ENCODE measurements around the gene DUSP10.

DUSP10 gene

DNA sequence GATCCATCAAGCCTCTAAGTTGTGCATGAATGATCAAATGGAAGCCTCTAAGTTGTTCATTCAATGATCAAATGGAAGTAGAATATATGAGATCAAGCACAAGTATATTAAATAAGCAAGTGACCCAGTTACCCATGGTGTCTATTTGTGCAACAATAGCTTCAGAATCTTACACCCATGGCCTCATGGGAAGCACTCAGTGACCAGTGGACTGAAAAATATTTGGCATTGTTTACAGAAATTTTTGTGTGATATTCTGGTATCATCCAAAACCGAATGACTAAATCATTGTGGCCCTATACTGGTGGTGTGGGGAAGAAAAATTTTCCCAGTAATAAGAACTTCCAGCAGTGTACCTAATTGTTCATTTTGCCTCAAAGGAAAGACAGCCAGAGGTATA is 46.6 kb downstream of the DUSP10 start:
- DNase-seq (ENCODE audit: low read depth) = no peak

DNA sequence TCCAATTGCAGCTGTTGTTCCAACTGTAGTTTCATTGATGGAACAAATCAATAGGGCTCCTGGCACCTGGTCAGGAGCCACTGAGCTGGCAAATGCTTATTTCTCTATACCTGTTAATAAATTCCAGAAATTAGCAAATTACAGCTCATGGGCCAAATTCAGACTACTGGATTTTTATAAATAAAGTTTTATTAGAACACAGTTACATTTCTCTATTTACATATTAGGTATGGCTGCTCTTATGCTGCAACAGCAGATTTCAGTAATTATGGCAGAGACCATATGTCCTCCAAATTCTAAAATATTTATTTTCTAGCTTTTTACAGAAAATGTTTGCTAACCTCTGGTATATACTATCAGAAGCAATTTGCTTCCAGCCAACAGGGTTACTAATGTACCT is 47.8 kb downstream of the DUSP10 start:
- DNase-seq (ENCODE audit: low read depth) = no peak

DNA sequence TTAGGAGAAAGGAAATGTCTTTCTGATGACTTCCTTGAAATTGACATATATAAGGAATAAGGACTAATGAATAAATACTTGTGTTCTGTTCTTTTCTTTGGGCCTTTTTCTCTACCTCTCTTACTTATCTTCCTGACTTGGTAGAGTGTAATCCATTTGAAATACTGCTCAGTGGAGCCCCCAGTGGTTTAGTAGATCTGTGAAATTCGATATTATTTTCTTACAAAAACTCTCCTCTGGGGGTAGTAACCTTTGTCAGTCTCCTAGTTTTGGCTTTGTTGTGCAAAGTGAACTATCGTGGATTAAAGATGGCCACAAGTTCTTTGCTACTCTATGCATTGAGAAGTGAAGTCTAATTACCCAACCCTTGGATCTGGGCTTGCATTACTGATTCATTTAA is 48.8 kb downstream of the DUSP10 start:
- DNase-seq (ENCODE audit: low read depth) = no peak

DNA sequence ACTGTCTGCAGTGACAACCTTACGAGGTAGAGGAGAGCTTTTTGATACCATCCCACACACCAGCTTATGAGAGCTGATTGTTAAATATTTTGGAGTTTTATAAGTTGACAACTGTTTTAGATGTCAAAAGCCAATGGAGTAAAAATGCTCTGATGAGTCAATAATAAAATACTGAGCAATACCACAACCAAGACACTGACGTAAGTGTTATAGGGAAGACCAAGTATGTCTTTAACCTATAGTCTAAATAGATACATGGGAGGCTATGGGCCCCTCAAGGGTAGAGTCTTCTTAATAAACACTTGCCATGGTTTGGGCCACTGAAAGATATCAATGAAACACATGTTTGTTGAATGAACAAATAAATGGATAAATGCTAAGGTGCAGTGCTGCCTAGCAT is 49.2 kb downstream of the DUSP10 start:
- no peak for DNase-seq (ENCODE audit: low read depth)

DNA sequence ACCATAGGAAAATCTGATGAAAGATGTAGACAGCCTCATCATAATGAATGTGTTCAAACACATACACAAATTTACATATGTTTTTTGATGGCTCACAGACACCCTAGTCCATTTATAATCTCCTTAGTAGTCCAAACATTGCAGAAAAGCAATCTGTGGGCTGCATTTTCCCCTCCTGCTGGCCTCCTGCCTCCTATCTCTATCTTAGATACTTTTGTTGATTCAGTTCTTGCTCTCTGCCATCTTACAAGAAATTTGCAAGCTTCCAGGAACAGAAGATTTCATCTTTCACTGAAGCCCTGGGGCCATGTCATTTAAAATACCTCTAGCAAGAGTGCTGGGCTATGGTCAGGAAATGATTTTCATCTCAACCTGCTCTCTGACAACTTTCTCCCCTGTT is 50.6 kb downstream of the DUSP10 start:
- DNase-seq (ENCODE audit: low read depth) = no peak

DNA sequence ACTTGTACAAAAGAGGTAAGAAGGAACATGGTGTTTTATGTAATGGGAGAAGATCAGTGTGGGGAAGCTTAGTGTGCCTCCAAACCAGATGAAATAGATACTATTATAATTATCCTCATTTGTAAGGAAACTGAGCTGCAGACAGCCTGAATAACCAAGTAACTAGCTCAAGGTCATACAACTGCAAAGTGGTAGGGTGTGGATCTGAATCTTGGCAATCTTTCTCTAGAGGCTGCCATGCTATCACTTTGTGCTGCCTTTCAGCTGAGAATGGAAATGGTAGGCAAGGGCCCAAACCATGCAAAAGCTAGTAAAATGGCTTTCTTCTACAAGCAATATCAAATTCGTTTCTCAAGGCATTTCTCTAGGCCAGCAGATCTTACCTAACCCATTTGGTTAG is 51.0 kb downstream of the DUSP10 start:
- DNase-seq (ENCODE audit: low read depth) = no peak

DNA sequence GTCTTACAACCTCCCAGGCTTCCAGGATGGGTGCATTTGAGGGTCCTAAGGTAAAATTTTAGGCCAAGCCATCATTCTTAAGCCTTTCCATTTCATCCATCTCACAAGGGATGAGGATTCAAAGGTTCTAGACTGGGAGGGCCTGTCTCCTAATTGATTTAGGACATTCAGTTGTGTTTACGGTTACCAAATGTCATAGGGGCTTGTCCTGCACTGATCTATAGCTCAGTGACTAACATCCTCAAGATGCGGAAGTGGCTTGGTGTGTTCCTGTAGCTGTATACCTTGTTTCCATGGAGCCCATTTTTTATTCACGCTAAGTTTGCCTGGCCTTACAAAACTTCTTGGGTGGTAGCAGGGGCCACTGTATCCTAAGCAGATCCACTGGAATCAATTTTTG is 52.8 kb downstream of the DUSP10 start:
- DNase-seq (ENCODE audit: low read depth) = no peak

DNA sequence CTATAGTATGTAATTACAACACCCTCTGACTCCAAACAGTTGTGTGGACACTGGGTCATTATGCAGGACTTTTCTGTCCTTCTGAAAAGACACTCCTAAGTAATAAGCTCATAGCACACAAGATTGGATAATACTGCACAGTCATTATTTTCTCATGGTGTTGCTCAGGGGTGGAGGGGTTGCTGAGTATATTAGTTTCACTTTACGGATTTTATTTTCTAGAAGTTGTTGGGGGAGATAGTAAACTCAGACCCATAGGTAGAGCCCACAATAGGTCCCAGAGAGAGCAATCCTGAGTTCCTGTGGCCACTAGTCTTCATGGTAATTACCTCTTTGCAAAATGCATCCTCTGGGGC is 53.4 kb downstream of the DUSP10 start:
- no peak for DNase-seq (ENCODE audit: low read depth)

DNA sequence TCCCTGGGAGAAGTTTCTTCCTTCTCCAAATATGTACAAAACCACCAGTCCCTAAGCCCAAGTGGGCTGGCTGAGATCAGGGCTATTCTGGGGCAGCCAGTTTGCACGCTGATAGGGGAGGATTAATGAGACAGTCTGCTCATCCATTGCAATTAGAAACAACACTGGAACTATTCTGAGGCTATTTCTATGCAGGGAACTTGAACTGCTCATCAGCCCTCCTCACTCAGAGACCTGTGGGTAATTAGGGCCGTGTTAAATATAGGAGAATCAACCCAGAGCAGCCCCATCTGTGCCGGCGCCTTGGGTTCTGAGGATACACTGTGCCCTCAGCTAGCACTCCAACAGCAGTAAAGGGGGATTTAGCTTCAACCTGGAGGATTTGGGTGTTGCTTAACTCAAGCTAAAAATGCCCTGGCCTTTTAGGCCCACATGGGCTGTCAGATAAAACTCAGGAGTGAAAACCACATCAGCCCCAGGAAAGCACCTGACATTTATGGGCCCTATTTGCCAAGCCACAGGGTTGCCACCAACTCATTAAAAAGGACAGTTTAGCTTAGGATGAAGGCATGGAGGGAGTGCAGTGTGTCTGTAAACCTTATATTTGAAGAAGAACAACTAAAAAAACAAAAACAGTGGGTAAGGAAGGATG is 53.9 kb downstream of the DUSP10 start:
- no peak for DNase-seq (ENCODE audit: low read depth)

DNA sequence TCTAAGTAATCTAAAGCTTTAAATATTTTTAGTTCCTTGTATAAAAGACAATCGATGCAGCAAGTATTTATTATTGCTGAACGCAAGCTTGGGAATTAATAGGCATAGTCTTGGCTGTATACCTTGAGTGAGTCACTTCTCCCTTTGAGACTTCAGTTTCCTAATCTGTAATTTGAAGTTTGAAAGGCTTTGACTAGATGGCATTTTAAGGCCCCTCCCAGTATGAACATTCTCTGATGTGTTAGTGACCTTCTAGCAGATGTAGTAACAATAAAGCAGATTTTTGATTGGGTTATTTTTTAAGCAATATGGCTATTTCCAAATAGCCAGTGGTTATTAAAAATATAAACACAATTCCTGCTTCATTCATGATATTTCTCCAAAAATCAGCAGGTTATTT is 58.2 kb downstream of the DUSP10 start:
- DNase-seq (ENCODE audit: low read depth) = no peak

DNA sequence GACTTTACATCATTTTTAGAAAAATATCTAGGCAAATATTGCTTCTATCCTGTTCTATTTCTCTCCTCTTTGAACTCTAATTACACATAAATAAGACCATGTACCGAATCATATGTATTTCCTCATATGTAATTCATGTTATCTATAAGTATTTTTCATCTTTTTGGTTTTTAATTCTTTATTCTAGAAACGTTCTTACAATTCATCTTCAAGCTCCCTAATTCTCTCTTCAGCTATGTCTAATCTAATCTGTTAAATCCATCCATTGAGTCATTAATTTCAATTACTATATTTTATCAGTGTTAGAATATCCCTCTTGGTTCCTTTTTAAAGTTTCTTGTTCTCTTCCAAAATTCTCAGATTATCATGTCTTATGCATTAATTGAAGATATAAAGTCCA is 61.8 kb downstream of the DUSP10 start:
- no peak for DNase-seq (ENCODE audit: low read depth)

DNA sequence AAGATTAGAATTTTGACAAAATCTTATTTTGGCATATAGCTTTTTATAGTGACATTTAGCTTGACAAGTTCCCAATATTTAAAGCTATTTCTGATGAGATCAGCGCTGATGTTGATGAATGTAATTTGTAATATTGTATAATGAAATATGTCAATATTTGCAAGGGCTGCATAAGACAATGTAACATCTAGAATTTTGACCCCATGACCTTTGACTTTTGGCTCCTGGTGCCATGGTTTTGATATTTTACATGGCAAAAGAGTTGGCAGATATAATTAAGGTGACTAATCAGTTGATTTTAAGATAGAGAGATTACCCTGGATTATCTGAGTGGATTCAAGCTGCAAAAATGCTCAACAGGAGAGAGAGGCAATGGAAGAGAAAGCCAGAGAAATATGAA is 63.9 kb downstream of the DUSP10 start:
- DNase-seq (ENCODE audit: low read depth) = no peak

DNA sequence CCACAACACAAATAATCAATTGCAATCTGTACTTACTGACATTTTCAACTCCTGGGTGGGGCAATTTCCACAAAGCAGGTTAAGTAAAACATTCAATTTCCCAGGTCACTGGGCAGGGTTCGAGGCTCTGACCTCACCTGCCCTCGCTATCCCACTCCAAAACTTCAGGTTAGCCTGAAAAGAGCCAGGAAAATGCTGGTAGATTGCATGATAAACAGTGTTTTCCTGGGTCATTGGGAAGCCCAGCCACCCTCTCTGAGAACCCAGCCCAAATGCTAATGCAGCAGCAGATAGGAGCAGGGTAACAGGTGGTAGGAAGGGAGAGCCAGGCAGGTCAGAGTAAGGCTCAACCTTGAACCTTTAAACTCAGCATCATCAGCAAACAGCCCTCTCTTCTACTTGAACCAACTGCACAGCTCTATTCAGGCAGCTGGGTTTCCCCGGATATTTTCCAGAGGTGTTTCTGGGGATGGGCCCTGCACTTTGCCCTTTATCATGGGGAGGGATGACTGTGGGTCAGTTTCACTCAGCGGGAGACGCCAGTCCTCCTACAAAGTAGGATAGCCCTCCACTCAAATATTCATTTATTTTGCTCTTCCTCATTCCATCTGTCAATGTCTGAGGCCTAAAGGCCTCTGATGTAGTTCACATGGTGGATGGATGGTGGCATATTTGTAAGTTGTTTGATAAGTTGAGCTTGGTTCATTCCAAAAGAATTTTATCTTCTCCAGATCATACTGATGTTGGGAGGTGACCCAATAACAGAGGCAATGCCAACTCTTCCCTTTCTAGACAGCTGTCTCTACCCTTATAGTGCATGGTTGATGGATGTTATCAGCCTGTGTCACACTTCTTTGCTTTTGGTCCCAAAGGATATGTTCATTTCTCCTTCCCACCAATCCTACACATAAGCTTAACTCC is 65.7 kb downstream of the DUSP10 start:
- DNase-seq (ENCODE audit: low read depth) = no peak

DNA sequence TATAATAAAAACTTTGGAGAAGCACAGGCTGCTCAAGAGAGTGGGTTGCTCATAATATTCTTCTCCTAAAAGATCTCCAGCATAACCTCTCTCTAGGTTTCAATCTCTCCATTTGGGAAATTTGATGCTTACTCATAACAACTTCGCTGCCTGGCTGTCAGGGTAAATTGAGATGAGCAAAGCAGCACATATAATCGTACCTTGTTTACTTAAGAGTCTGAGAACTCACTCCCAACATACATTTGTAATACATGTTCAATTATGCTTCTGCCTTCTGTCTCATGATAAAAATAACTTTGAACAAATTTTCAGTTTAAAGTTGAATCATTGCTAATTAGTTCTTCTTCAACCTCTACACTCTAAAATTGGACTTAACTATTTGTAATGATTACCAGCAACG is 68.9 kb downstream of the DUSP10 start:
- no peak for DNase-seq (ENCODE audit: low read depth)

DNA sequence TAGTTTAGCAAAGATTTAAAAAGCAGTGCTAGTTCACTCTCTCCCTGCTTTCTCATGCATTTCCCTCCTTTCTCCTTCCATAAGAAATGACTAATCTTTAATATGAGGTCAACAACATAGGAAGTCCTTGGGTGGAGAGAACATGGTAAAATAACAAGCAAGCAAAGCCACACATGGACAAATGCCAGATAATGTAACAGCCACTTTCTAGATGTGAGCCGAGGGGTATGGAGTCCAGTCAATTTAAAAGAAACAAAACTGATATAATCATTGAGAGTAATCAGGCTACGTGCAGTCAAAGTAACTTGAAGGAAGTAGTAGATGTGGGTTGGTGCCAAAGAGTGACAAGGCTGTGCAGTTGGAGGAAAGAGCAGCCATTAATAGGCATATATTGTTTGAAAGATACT is 69.6 kb downstream of the DUSP10 start:
- DNase-seq (ENCODE audit: low read depth) = no peak

DNA sequence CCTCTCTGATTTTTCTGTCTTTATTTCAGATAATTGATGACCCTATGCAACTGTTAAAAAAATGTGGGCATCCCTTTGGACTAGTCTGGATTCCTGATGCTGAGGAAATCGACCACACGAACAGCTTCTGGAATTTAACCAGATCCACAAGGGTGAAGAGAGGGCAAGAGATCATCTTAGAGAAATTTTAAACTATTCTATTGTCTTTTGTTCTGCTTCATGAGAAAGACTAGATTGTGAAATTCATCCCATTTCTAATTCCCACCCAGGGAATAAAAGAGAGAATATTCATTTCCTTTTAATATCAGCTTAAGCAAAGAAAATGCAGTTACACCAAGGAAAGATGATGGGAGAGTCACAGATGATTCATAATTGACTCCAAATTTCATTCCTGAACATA is 71.8 kb downstream of the DUSP10 start:
- DNase-seq (ENCODE audit: low read depth) = no peak

DNA sequence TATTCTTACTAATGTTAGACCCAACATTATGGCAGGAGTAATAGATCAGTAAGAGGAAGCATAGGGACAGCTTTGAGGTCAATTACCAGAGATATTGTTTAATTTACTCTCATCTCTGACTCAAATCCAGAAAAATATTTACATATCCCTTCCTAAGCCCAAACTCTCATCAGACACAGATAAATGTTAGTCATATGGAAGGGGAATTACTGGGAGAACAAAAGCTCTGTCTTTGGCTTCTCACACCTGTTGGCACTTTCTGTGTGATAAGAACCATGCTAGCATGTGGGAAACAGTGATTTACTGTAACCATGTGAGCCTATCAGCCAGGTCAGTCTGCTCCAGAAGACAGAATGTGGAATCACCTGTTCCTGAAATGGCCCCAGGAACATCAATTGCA is 72.4 kb downstream of the DUSP10 start:
- no peak for DNase-seq (ENCODE audit: low read depth)

DNA sequence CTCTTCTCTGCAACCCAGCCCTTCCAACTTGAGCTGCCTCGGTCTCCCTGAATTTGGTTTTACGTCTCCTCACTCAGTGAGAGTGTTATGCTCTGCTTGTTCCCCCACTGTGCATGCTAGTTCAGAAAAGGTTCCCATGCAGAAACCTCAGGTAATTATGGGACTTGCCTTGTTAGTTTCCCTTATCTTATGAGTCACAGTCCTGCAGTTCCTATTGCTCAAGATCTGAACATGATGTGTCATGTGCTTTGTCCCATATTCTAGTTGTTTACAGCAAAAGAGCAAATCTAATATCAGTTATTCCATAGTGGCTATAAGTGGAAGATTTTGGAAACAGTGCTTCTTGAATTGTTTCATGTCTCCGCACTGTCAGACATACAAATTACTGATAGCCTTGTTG is 74.4 kb downstream of the DUSP10 start:
- no peak for DNase-seq (ENCODE audit: low read depth)

DNA sequence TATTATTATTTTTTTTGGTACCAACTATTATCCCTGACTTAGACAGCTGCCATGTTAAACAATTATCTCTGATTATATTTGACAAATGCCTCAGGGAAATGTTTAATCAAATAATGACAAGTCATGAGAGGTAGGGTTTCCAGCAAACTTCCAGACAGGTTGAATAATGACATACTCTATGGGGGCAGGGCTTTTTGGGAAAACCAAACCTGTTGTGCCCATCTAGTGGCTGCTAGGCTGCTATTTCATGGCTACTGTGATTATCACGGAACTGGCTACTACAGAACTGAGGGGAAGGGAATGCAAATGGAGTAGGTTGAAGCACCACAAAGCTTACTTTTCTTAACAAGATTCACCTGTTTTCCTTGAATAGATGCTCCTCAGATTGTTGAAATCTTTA is 77.6 kb downstream of the DUSP10 start:
- no peak for DNase-seq (ENCODE audit: low read depth)

DNA sequence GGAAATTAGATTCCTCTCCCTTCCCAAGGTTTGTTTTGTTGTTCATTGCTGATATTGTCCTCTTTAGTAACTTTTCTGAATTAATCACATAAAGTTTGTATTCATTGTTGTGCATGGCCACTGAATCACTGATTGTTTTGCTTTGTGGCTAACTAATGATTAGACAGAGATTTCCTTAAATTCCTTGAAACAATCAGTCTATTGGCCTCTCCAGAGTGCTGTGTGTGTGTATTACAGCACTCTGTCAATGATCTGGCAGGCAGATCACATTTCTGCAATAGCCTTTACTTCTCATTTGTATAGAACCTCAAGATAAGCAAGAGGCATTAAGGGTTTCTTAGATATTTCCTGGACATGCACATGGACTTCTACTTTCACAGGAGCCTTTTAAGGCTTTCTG is 78.6 kb downstream of the DUSP10 start:
- no peak for DNase-seq (ENCODE audit: low read depth)

DNA sequence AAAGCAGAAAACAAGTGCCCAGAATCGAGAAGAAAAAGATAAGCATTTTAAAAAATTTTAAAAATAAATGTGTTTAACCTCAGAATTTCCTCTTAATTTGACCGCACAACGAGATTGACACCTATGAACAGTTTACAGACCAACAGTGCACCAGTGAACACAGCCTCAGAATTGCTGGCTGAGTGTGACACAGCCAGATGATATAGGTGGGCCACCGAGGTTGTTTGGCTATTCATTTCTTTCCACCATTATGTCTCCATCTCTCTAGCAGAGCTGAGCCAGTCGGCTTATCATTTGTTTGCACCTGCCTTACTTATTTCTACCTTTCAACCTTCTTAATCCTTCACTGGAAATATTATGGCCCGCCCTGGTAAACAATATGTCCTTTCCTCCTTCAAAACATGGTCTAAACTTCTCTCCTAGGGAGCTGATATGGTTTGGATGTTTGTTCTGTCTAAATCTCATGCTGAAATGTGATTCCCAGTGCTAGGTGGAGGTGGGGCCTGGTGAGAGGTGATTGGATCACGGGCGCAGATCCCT is 86.1 kb downstream of the DUSP10 start:
- no peak for DNase-seq (ENCODE audit: low read depth)

Measured in activated T-cell treated with anti-CD3 and anti-CD28 coated beads for 48 hours (primary cell).